ENCODE measurements around the gene RPRD1A. TPM values are rescaled to one million over a fixed set of nuclear protein-coding genes. Genes with fewer than 3 reads are reported as not detected.
"Not testable (repeated sequence)": the region's sequence is repeated elsewhere in the genome, so short reads cannot be mapped to it uniquely, and the experiment has no call there.

Gene RPRD1A
- total RNA-seq, 1 experiment from 2014 or later = 80.7 TPM

DNA sequence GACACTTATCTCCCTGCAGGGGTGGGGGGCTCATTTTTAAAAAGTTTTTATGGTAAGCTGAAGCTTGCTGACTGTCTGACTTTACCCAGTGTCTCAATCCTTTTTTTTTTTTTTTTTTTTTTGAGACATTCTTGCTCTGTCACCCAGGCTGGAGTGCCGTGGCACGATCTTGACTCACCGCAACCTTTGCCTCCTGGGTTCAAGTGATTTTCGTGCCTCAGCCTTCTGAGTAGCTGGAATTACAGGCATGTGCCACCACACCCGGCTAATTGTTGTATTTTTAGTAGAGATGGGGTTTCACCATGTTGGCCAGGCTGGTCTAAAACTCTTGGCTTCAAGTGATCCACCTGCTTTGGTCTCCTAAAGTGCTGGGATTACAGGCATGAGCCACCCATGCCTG lies 24.8 kb upstream of the RPRD1A start:
- H3K9ac ChIP-seq (ENCODE audit: low read length); H3K27ac ChIP-seq (ENCODE audit: low read depth, low read length); H3K27me3 ChIP-seq (ENCODE audit: insufficient read depth, low read length); intact Hi-C loops (cut with micrococcal nuclease); H3K79me2 ChIP-seq (ENCODE audit: insufficient read depth, low read length); H3K9me3 ChIP-seq (ENCODE audit: control insufficient read depth in 1 of 2, insufficient read depth in 1 of 2, low read depth in 1 of 2, low read length in 2 of 2); DNase-seq (ENCODE audit: low read depth, low spot score); H3K4me1 ChIP-seq (ENCODE audit: control insufficient read depth in 1 of 2, insufficient read depth in 2 of 2, low read length in 2 of 2); H3K36me3 ChIP-seq (ENCODE audit: control insufficient read depth in 1 of 2, insufficient read depth in 2 of 2, low read length in 2 of 2); H2AFZ ChIP-seq (ENCODE audit: low read depth, low read length, poor library complexity, severe bottlenecking); RAD21 ChIA-PET (ENCODE audit: low non-redundant PET in 1 of 2, low total read pairs in 2 of 2, uncharacterized antibody in 2 of 2, unreplicated experiment in 2 of 2); H3K9me2 ChIP-seq (ENCODE audit: insufficient read depth); H4K20me1 ChIP-seq (ENCODE audit: insufficient read depth); CTCF ChIA-PET; BruUV-seq (replicated peaks); H3K4me2 ChIP-seq (ENCODE audit: low read length); POLR2A ChIA-PET; ATAC-seq; H3K4me3 ChIP-seq (replicated peaks in 1 of 2; ENCODE audit: low read depth in 1 of 2, low read length in 2 of 2): not testable (repeated sequence)

DNA sequence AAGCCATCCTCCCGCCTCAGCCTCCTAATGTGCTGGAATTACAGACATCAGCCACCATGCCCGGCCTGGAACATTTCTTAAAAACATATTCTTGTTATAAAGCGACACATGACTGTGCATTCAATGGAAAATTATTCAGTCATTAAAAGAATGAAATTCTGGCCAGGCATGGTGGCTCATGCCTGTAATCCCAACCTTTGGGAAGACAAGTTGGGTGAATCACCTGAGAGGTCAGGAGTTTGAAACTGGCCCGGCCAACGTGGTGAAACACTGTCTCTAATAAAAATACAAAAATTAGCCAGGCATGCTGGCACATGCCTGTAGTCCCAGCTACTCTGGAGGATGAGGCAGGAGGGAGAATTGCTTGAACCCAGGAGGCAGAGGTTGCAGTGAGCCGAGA lies 21.6 kb upstream of the RPRD1A start:
- ChIA-PET RAD21 (ENCODE audit: low non-redundant PET in 1 of 2, low total read pairs in 2 of 2, uncharacterized antibody in 2 of 2, unreplicated experiment in 2 of 2) (no interaction called here), POLR2A (no interaction called here), CTCF (no interaction called here)
- Histone ChIP-seq H3K79me2 (ENCODE audit: insufficient read depth, low read length) (no peaks in the 10 kb centered on the region), H4K20me1 (ENCODE audit: insufficient read depth) (no peaks in the 10 kb centered on the region), H3K27me3 (ENCODE audit: insufficient read depth, low read length) (no peaks in the 10 kb centered on the region), H3K9me3 (ENCODE audit: control insufficient read depth in 1 of 2, insufficient read depth in 1 of 2, low read depth in 1 of 2, low read length in 2 of 2) (no peaks in the 10 kb centered on the region), H3K36me3 (ENCODE audit: control insufficient read depth in 1 of 2, insufficient read depth in 2 of 2, low read length in 2 of 2) (no peaks in the 10 kb centered on the region), H3K4me3 (replicated peaks in 1 of 2; ENCODE audit: low read depth in 1 of 2, low read length in 2 of 2) (no peak overlapping the region), H3K9me2 (ENCODE audit: insufficient read depth) (no peaks in the 10 kb centered on the region), H3K4me2 (ENCODE audit: low read length) (no peak overlapping the region), H3K27ac (ENCODE audit: low read depth, low read length) (no peak overlapping the region), H3K4me1 (ENCODE audit: control insufficient read depth in 1 of 2, insufficient read depth in 2 of 2, low read length in 2 of 2) (no peaks in the 10 kb centered on the region), H2AFZ (ENCODE audit: low read depth, low read length, poor library complexity, severe bottlenecking) (no peak overlapping the region), H3K9ac (ENCODE audit: low read length) (no peak overlapping the region)
- DNase-seq (ENCODE audit: low read depth, low spot score) (no peak), ATAC-seq (no peak)
- BruUV-seq (replicated peaks) = no TSS peak
- TF ChIP-seq JUND (IDR thresholded peaks at IDR 0.05) = no peak
- TF ChIP-seq RAD21 (IDR thresholded peaks at IDR 0.05; ENCODE audit: low read depth) = no peak
- TF ChIP-seq EZH2 (IDR thresholded peaks at IDR 0.05) = no peak
- no peak for TF ChIP-seq ZNF274 (IDR thresholded peaks at IDR 0.05; ENCODE audit: low read depth, low read length)
- TF ChIP-seq, protein P1, sequence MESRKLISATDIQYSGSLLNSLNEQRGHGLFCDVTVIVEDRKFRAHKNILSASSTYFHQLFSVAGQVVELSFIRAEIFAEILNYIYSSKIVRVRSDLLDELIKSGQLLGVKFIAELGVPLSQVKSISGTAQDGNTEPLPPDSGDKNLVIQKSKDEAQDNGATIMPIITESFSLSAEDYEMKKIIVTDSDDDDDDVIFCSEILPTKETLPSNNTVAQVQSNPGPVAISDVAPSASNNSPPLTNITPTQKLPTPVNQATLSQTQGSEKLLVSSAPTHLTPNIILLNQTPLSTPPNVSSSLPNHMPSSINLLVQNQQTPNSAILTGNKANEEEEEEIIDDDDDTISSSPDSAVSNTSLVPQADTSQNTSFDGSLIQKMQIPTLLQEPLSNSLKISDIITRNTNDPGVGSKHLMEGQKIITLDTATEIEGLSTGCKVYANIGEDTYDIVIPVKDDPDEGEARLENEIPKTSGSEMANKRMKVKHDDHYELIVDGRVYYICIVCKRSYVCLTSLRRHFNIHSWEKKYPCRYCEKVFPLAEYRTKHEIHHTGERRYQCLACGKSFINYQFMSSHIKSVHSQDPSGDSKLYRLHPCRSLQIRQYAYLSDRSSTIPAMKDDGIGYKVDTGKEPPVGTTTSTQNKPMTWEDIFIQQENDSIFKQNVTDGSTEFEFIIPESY (IDR thresholded peaks at IDR 0.05; ENCODE audit: extremely low read depth, insufficient replicate concordance, low read length) = no peak
- TF ChIP-seq EZH2phosphoT487 (IDR thresholded peaks at IDR 0.05; ENCODE audit: borderline replicate concordance) = no peak
- TF ChIP-seq SIN3A (IDR thresholded peaks at IDR 0.05; ENCODE audit: low read depth) = no peak
- no peak for TF ChIP-seq ELF1 (IDR thresholded peaks at IDR 0.05; ENCODE audit: borderline replicate concordance, low read depth)
- no peak for TF ChIP-seq CBX3 (IDR thresholded peaks at IDR 0.05; ENCODE audit: low read depth)
- TF ChIP-seq EGR1 (IDR thresholded peaks at IDR 0.05; ENCODE audit: low read depth) = no peak
- TF ChIP-seq, protein P2, sequence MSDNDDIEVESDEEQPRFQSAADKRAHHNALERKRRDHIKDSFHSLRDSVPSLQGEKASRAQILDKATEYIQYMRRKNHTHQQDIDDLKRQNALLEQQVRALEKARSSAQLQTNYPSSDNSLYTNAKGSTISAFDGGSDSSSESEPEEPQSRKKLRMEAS (IDR thresholded peaks at IDR 0.05) = no peak
- no peak for TF ChIP-seq SRF (IDR thresholded peaks at IDR 0.05; ENCODE audit: low read depth)
- TF ChIP-seq POLR2A (IDR thresholded peaks at IDR 0.05; ENCODE audit: borderline replicate concordance, extremely low read depth, insufficient read depth, insufficient read length) = no peak
- intact Hi-C loops (cut with micrococcal nuclease) = no loop called here

Measured in HCT116 (cell line).